ENCODE measurements around the gene KCND2.

DNA sequence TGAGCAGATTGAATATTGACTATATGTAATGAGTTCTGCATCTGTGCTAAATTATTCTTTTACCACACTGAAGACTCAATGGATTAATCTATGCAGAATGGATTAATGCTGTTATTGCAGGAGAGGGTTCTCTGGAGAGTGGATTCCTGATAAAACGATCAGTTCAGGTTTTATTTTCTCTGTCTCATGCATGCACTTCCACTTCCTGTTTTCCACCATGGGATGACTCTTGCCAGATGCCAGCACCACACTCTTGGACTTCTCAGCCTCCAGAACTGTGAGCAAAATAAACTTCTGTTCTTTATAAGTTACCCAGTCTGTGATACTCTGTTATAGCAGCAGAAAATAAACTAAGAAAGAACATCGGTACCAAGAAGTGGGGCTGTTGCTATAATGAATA lies 207.5 kb downstream of the KCND2 start:
- TF ChIP-seq, protein P1, sequence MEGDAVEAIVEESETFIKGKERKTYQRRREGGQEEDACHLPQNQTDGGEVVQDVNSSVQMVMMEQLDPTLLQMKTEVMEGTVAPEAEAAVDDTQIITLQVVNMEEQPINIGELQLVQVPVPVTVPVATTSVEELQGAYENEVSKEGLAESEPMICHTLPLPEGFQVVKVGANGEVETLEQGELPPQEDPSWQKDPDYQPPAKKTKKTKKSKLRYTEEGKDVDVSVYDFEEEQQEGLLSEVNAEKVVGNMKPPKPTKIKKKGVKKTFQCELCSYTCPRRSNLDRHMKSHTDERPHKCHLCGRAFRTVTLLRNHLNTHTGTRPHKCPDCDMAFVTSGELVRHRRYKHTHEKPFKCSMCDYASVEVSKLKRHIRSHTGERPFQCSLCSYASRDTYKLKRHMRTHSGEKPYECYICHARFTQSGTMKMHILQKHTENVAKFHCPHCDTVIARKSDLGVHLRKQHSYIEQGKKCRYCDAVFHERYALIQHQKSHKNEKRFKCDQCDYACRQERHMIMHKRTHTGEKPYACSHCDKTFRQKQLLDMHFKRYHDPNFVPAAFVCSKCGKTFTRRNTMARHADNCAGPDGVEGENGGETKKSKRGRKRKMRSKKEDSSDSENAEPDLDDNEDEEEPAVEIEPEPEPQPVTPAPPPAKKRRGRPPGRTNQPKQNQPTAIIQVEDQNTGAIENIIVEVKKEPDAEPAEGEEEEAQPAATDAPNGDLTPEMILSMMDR (IDR thresholded peaks at IDR 0.05) = no peak
- no peak for TF ChIP-seq ZFP36 (IDR thresholded peaks at IDR 0.05; ENCODE audit: borderline replicate concordance, partially characterized antibody)
- TF ChIP-seq EP300 (IDR thresholded peaks at IDR 0.05) = no peak
- TF ChIP-seq, protein P2, sequence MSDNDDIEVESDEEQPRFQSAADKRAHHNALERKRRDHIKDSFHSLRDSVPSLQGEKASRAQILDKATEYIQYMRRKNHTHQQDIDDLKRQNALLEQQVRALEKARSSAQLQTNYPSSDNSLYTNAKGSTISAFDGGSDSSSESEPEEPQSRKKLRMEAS (IDR thresholded peaks at IDR 0.05) = no peak
- no peak for TF ChIP-seq FOSL2 (IDR thresholded peaks at IDR 0.05)
- no peak for TF ChIP-seq FOSL2 (CRISPR knock-in tag; IDR thresholded peaks at IDR 0.05)
- no peak for TF ChIP-seq CHD4 (IDR thresholded peaks at IDR 0.05; ENCODE audit: borderline replicate concordance)
